ENCODE results near the gene YDJC.

GRCh38 chr22:21669026-21669425 lies 39.2 kb upstream of the YDJC start:
- TF ChIP-seq POLR2A (IDR thresholded peaks at IDR 0.05), result no peak
- TF ChIP-seq, protein P1, sequence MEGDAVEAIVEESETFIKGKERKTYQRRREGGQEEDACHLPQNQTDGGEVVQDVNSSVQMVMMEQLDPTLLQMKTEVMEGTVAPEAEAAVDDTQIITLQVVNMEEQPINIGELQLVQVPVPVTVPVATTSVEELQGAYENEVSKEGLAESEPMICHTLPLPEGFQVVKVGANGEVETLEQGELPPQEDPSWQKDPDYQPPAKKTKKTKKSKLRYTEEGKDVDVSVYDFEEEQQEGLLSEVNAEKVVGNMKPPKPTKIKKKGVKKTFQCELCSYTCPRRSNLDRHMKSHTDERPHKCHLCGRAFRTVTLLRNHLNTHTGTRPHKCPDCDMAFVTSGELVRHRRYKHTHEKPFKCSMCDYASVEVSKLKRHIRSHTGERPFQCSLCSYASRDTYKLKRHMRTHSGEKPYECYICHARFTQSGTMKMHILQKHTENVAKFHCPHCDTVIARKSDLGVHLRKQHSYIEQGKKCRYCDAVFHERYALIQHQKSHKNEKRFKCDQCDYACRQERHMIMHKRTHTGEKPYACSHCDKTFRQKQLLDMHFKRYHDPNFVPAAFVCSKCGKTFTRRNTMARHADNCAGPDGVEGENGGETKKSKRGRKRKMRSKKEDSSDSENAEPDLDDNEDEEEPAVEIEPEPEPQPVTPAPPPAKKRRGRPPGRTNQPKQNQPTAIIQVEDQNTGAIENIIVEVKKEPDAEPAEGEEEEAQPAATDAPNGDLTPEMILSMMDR (IDR thresholded peaks at IDR 0.05), result no peak

Measured in uterus (tissue), 2 donors.